Measurements from ENCODE around the gene ELP4.

DNA sequence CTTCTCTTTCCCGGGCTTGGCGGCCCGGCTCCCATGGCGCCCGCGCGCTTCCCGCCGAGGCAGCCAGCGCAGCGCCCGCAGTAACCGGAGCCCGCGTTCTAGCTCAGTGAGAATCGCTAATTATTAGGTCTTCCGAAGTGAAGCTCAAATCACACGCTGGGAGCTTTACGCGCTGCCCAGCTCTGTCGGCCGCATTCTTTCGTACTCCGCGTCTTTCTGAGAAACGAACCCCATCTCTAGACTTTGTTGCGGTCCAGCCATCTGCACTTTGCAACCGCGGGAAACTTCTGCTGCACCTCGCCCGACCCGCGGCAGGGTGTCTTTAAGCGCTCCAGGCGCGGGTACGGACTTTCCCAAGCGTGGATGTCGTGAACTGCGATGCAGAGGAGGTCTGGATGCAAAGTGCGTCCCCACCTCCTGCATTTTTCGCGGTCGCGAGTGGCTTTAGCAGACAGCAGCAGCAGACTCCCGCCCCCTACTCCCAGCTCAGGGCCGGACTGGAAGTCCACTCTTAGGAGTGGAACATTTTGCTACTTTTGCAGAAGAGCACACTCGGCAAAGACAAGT lies 307.6 kb downstream of the ELP4 start:
- TF ChIP-seq, protein P1, sequence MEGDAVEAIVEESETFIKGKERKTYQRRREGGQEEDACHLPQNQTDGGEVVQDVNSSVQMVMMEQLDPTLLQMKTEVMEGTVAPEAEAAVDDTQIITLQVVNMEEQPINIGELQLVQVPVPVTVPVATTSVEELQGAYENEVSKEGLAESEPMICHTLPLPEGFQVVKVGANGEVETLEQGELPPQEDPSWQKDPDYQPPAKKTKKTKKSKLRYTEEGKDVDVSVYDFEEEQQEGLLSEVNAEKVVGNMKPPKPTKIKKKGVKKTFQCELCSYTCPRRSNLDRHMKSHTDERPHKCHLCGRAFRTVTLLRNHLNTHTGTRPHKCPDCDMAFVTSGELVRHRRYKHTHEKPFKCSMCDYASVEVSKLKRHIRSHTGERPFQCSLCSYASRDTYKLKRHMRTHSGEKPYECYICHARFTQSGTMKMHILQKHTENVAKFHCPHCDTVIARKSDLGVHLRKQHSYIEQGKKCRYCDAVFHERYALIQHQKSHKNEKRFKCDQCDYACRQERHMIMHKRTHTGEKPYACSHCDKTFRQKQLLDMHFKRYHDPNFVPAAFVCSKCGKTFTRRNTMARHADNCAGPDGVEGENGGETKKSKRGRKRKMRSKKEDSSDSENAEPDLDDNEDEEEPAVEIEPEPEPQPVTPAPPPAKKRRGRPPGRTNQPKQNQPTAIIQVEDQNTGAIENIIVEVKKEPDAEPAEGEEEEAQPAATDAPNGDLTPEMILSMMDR (IDR thresholded peaks at IDR 0.05 in 4 of 5, conservative IDR thresholded peaks at IDR 0.05 in 1 of 5) = no peak
- no peak for TF ChIP-seq POLR2A (IDR thresholded peaks at IDR 0.05)
